HG02623 (cell line): ENCODE measurements around the gene IDNK.

ENCODE experiments used
- ATAC-seq: cut with Tn5 transposase; IDR thresholded peaks from one replicate; pipeline ENCODE4 v1.9.1; 2021; ENCODE audit warnings: moderate library complexity; ENCODE audit not compliant: unreplicated experiment

IDNK gene

GRCh38 chr9:83633255-83633654 lies 10.3 kb downstream of the IDNK start:
- ATAC-seq: no peak

DNA sequence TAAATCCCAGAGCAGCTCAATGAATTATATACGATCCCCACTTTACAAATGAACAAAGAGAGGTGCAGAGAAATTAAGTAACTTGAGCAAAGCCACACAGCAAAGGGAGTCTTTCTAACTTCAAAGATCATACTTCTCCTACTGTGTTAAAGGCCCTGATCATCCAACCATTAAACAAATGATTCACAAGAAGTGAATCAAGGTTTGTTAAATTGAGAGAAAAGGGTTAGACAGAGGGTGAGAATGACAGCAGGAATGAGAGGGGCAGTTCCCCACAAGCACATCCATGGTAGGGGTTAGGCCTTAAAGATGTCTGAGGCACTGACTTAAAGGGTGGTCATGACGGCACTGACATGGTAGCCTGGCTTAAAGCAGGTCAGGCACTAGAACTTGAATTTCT lies 10.7 kb downstream of the IDNK start:
- no peak for ATAC-seq

- ATAC-seq: peak; percentile 49
Observed at GRCh38 chr9:83636813-83637212, 13.9 kb downstream of the IDNK start.

- no peak for ATAC-seq
Observed at GRCh38 chr9:83637389-83637788, 14.4 kb downstream of the IDNK start.

DNA sequence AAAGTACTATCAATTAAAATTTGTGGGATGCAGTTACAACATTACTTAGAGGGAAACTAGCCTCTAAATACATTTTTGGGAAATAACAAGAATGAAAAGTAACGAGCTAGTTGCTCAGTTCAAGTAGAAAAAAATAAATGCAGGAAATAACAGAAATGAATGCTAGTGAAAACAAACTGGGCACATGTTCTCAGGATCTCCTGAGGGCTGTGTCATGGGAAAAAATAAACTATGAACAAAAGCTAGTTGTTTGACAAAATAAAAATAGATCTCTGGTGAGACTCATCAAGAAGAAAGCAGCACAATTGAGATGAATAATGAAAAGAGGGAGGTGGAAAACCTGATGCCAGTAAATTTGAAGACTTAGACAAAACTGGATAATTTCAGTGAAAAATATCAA lies 16.3 kb downstream of the IDNK start:
- ATAC-seq: no peak

DNA sequence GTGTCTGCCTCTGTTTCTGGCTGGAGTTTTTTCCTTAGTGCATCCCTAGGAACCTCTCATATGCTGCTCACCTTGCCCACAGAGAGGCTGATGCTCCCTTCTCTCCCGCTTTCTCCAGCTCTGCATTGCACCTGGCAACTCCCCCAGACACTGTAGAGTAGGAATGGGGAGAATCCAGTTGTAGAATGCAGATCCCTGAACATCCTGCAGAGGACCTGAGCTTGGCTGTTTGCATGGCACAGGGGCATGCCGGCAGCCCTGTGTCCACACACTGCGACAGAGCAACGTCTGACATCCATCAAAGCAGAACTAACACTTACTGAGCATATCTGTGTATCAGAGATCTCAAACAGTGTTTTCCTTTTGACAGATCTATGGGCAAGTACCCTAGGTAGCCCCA lies 19.9 kb downstream of the IDNK start:
- ATAC-seq: no peak

- no peak for ATAC-seq
Observed at GRCh38 chr9:83646500-83647239, 23.7 kb downstream of the IDNK start.

- peak; percentile 48 for ATAC-seq
Observed at GRCh38 chr9:83649080-83649479, 26.1 kb downstream of the IDNK start.

DNA sequence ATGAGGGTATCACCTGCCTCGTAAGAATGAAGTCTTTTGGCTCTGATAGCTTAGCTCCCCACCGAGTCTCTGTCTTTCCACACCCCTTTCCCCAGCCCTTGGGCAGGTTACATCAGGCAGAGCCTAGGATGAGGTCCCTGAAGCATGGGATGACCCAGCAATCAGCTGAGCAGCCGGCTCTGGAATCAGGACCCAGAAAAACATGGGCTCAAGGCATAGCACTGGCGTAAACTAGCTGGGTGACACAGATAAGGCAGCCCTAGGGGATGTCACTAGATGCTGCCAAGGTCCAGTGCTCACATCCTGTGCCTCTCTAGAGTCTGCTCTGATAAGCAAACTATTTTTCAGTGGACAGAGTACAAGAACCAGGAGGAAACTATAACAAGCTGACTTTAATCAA lies 26.6 kb downstream of the IDNK start:
- no peak for ATAC-seq

GRCh38 chr9:83651558-83651957 lies 28.6 kb downstream of the IDNK start:
- ATAC-seq: no peak

DNA sequence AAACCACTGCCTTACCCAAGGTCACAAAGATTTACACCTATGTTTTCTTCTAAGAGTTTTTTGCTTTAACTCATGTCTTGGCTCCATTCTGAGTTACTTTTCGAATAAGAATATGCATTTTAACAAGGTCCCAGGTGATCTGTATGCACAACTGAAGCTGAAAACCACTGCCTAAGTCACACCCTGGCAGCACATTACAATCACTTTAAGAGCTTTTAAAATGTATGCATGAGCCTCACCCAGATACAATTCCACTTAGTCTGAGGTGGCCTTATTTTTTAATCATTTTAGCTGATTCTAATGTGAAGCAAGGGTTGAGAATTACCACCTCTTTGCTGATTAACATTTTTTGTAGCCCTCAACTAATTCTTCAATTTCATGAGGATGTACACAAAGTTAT lies 29.5 kb downstream of the IDNK start:
- ATAC-seq: no peak

DNA sequence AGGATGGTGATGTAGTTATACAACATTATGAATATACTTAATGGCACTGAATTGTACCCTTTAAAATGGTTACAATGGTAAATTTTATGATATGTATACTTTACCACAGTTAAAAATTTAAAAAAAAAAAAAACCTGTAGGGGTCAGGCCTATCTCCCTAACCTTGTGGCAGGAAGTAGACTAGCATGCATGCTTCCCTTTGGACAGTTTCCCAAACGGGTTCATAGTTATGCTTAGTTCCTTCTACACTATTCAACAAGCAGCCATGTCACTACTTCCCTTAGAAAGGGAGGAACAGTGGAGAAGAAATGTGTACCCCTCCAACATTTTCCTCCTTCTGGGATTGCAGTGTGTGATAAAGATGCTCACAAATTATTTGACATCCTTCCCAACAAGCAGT lies 32.5 kb downstream of the IDNK start:
- ATAC-seq: no peak

- ATAC-seq: peak; percentile 54
Observed at GRCh38 chr9:83656032-83656680, 33.2 kb downstream of the IDNK start.

GRCh38 chr9:83656952-83657351 lies 34.0 kb downstream of the IDNK start:
- ATAC-seq: no peak

GRCh38 chr9:83662933-83663332 lies 40.0 kb downstream of the IDNK start:
- no peak for ATAC-seq

GRCh38 chr9:83665580-83666200 lies 42.7 kb downstream of the IDNK start:
- peak; percentile 86 for ATAC-seq

DNA sequence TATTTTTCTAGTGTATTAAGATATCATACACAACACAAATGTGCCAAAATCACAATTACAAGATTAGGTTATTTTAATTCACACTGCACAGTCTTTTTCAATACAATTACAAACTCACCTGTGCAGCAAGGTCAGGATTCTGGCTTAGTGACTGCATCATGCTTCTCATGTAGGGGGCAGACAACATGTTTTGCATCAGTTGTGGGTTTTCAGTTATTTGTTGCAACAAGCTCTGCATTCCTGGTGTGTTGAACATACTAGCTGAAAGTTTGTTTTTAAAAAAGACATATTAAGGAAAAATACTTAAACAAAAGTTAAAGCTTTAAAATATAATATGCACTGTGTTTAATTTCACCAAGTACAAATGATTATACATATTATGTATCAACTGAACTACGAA lies 46.1 kb downstream of the IDNK start:
- ATAC-seq: no peak

GRCh38 chr9:83670381-83670780 lies 47.4 kb downstream of the IDNK start:
- ATAC-seq: no peak

DNA sequence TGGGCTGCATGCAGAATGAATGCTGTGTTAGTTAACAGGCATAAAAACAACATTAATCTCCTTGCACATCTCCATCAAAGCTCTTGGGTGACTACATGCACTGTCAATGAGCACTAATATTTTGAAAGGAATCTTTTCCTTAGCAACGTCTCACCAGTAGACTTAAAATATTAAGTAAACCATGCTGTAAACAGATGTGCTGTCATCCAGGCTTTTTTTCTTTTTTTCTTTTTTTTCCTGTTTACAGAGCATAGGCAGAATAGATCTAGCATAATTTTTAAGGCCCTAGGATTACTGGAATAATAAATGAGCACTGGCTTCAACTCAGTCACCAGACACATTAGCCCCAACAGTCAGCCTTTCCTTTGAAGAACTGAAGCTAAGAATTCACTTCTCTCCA lies 48.5 kb downstream of the IDNK start:
- ATAC-seq: no peak

- no peak for ATAC-seq
Observed at GRCh38 chr9:83675466-83675865, 52.5 kb downstream of the IDNK start.

DNA sequence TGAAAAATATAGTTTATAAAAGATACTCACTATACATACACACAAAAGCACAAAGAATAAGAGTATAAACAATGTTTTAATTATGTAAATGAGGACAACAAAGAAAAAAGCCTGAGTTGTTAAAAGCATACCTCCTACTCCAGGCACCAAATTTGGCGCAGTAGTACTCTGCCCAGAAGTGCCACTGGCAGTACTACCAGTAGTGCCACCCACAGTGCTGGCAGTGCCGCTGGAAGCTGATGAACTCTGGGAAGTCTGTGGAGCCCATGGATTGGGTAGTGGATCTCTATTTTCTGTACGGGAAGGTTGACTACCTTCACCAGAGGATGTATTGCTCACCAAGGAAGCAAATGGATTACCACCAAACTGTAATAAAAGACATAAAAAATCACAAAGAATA lies 54.7 kb downstream of the IDNK start:
- no peak for ATAC-seq

GRCh38 chr9:83680233-83680632 lies 57.3 kb downstream of the IDNK start:
- no peak for ATAC-seq
